SJCRH30 (cell line): ENCODE measurements around the gene PHLDA1. TPM values are rescaled to one million over a fixed set of nuclear protein-coding genes. Genes with fewer than 3 reads are reported as not detected.
A peak's percentile ranks its signal among the peaks of the same experiment; 100 is the strongest.
"Not testable (repeated sequence)": the region's sequence is repeated elsewhere in the genome, so short reads cannot be mapped to it uniquely, and the experiment has no call there.

ENCODE experiments used
- DNase-seq, 2 experiments: peaks; one replicate each; pipeline ENCODE4 v3.0.0-alpha.2; 2015 to 2020
- H3K27ac ChIP-seq: fragments of 250-450 bp; sonication (Bioruptor Pico); 2 replicates; pipeline ENCODE4 v1.5.1; 2020; ENCODE audit warnings: mild to moderate bottlenecking, moderate library complexity
- H3K27me3 ChIP-seq: fragments of 250-450 bp; sonication (Bioruptor Pico); 2 replicates; pipeline ENCODE4 v1.5.1; 2020; ENCODE audit warnings: mild to moderate bottlenecking, moderate library complexity
- H3K36me3 ChIP-seq: fragments of 250-450 bp; sonication (Bioruptor Pico); 2 replicates; pipeline ENCODE4 v1.5.1; 2020; ENCODE audit warnings: mild to moderate bottlenecking, moderate library complexity
- H3K4me1 ChIP-seq: fragments of 250-450 bp; sonication (Bioruptor Pico); 2 replicates; pipeline ENCODE4 v1.5.1; 2020; ENCODE audit warnings: mild to moderate bottlenecking, moderate library complexity
- H3K4me3 ChIP-seq: fragments of 250-450 bp; sonication (Bioruptor Pico); 2 replicates; pipeline ENCODE4 v1.5.1; 2020; ENCODE audit warnings: mild to moderate bottlenecking, moderate library complexity
- H3K9me3 ChIP-seq: fragments of 250-450 bp; sonication (Bioruptor Pico); replicated peaks from 2 replicates; pipeline ENCODE4 v1.5.1; 2020; ENCODE audit warnings: mild to moderate bottlenecking, moderate library complexity
- total RNA-seq: library from RNA; depleted of rRNA; stranded (reverse); fragments of >200 nt; shearing (Covaris generic); gene quantifications from 2 replicates; pipeline ENCODE4 v1.2.3, GENCODE V29; 2014

Gene PHLDA1
- total RNA-seq, 1 experiment from 2014 or later = 13.5 TPM

GRCh38 chr12:75994069-75994740, 37.4 kb downstream of the PHLDA1 start:
- Histone ChIP-seq H3K36me3 (no peaks in the 10 kb centered on the region), H3K27me3 (no peaks in the 10 kb centered on the region), H3K27ac (no peak overlapping the region), H3K9me3 (no peaks in the 10 kb centered on the region), H3K4me3 (no peak overlapping the region), H3K4me1 (peaks cover 3% of the 10 kb centered on the region)
- no peak for DNase-seq

- Histone ChIP-seq H3K4me1 (peaks cover 3% of the 10 kb centered on the region; the same call in 1 of the 2 replicates), H3K9me3 (no peaks in the 10 kb centered on the region), H3K27ac (no peak overlapping the region), H3K4me3 (no peak overlapping the region), H3K27me3 (no peaks in the 10 kb centered on the region), H3K36me3 (no peaks in the 10 kb centered on the region)
- DNase-seq = no peak
Observed at GRCh38 chr12:75991753-75992152, 39.8 kb downstream of the PHLDA1 start.

GRCh38 chr12:75990189-75990912, 41.2 kb downstream of the PHLDA1 start:
- H3K27me3 ChIP-seq = no peaks in the 10 kb centered on the region
- no peak for DNase-seq
- peaks cover 5% of the 10 kb centered on the region; the same call in 1 of the 2 replicates for H3K4me1 ChIP-seq
- H3K36me3 ChIP-seq = no peaks in the 10 kb centered on the region
- H3K9me3 ChIP-seq = no peaks in the 10 kb centered on the region
- no peak overlapping the region for H3K4me3 ChIP-seq
- H3K27ac ChIP-seq = no peak overlapping the region

GRCh38 chr12:75987709-75988108, 43.9 kb downstream of the PHLDA1 start:
- H3K36me3 ChIP-seq, H3K9me3 ChIP-seq, H3K4me3 ChIP-seq, DNase-seq, H3K4me1 ChIP-seq, H3K27ac ChIP-seq, H3K27me3 ChIP-seq: not testable (repeated sequence)

- H3K4me3 ChIP-seq = peak overlapping the region; percentile 18; the same call in 1 of the 2 replicates
- H3K4me1 ChIP-seq = peaks cover 5% of the 10 kb centered on the region; the same call in 1 of the 2 replicates
- no peaks in the 10 kb centered on the region for H3K9me3 ChIP-seq
- no peak overlapping the region for H3K27ac ChIP-seq
- H3K36me3 ChIP-seq = no peaks in the 10 kb centered on the region
- DNase-seq = no peak
- H3K27me3 ChIP-seq = no peaks in the 10 kb centered on the region
Observed at GRCh38 chr12:75986001-75986746, 45.4 kb downstream of the PHLDA1 start.

- DNase-seq = no peak
- H3K4me3 ChIP-seq = no peak overlapping the region
- peaks cover 5% of the 10 kb centered on the region; the same call in 1 of the 2 replicates for H3K4me1 ChIP-seq
- no peaks in the 10 kb centered on the region for H3K27me3 ChIP-seq
- H3K9me3 ChIP-seq = no peaks in the 10 kb centered on the region
- H3K27ac ChIP-seq = no peak overlapping the region
- H3K36me3 ChIP-seq = no peaks in the 10 kb centered on the region
Observed at GRCh38 chr12:75985566-75985965, 46.0 kb downstream of the PHLDA1 start.

GRCh38 chr12:75984577-75985182, 46.9 kb downstream of the PHLDA1 start:
- peaks cover 5% of the 10 kb centered on the region; the same call in 1 of the 2 replicates for H3K4me1 ChIP-seq
- no peaks in the 10 kb centered on the region for H3K9me3 ChIP-seq
- no peak for DNase-seq
- H3K27ac ChIP-seq = no peak overlapping the region
- H3K36me3 ChIP-seq = no peaks in the 10 kb centered on the region
- no peaks in the 10 kb centered on the region for H3K27me3 ChIP-seq
- H3K4me3 ChIP-seq = no peak overlapping the region

- H3K36me3 ChIP-seq, H3K27ac ChIP-seq, H3K27me3 ChIP-seq, DNase-seq, H3K4me3 ChIP-seq, H3K9me3 ChIP-seq: not testable (repeated sequence)
- peaks cover 10% of the 10 kb centered on the region for H3K4me1 ChIP-seq
Observed at GRCh38 chr12:75983851-75984250, 47.7 kb downstream of the PHLDA1 start.

- no peak overlapping the region for H3K27ac ChIP-seq
- H3K4me1 ChIP-seq = peaks cover 18% of the 10 kb centered on the region
- no peaks in the 10 kb centered on the region for H3K27me3 ChIP-seq
- no peak overlapping the region for H3K4me3 ChIP-seq
- H3K9me3 ChIP-seq = no peaks in the 10 kb centered on the region
- no peaks in the 10 kb centered on the region for H3K36me3 ChIP-seq
- no peak for DNase-seq
Observed at GRCh38 chr12:75982979-75983660, 48.5 kb downstream of the PHLDA1 start.

- Histone ChIP-seq H3K27me3 (no peaks in the 10 kb centered on the region), H3K9me3 (no peaks in the 10 kb centered on the region), H3K36me3 (no peaks in the 10 kb centered on the region), H3K4me3 (no peak overlapping the region), H3K27ac (no peak overlapping the region), H3K4me1 (peaks cover 19% of the 10 kb centered on the region)
- no peak for DNase-seq
Observed at GRCh38 chr12:75982169-75982564, 49.4 kb downstream of the PHLDA1 start.

- Histone ChIP-seq H3K27me3 (no peaks in the 10 kb centered on the region), H3K36me3 (no peaks in the 10 kb centered on the region), H3K4me3 (no peak overlapping the region), H3K9me3 (no peaks in the 10 kb centered on the region), H3K27ac (no peak overlapping the region), H3K4me1 (peaks cover 22% of the 10 kb centered on the region)
- no peak for DNase-seq
Observed at GRCh38 chr12:75981247-75982168, 50.1 kb downstream of the PHLDA1 start.

GRCh38 chr12:75979181-75979580, 52.4 kb downstream of the PHLDA1 start:
- no peaks in the 10 kb centered on the region for H3K9me3 ChIP-seq
- H3K27ac ChIP-seq = peak overlapping the region; percentile 67; the same call in 1 of the 2 replicates
- DNase-seq = no peak
- H3K4me3 ChIP-seq = no peak overlapping the region
- H3K4me1 ChIP-seq = peaks cover 22% of the 10 kb centered on the region
- H3K27me3 ChIP-seq = no peaks in the 10 kb centered on the region
- H3K36me3 ChIP-seq = no peaks in the 10 kb centered on the region

GRCh38 chr12:75978677-75979076, 52.9 kb downstream of the PHLDA1 start:
- no peak overlapping the region for H3K4me3 ChIP-seq
- no peaks in the 10 kb centered on the region for H3K9me3 ChIP-seq
- no peaks in the 10 kb centered on the region for H3K27me3 ChIP-seq
- peak overlapping the region; percentile 67 for H3K27ac ChIP-seq
- no peak for DNase-seq
- H3K36me3 ChIP-seq = no peaks in the 10 kb centered on the region
- peaks cover 22% of the 10 kb centered on the region for H3K4me1 ChIP-seq
